GM15510 (cell line): ENCODE results near the gene CNTNAP2.

Experiments used
- POLR2A ChIP-seq: IDR thresholded peaks from 3 replicates; pipeline ENCODE4 v1.6.1; 2011; ENCODE audit warnings: borderline replicate concordance; ENCODE audit not compliant: insufficient read length; ENCODE audit errors: extremely low read depth

The CNTNAP2 gene

GRCh38 chr7:147857152-147858140 lies 1740.8 kb downstream of the CNTNAP2 start:
- no peak for TF ChIP-seq POLR2A

- TF ChIP-seq POLR2A, result no peak
These were observed 1741.8 kb downstream of the CNTNAP2 start for GRCh38 chr7:147858421-147858820.

GRCh38 chr7:147859033-147859432 lies 1742.4 kb downstream of the CNTNAP2 start:
- TF ChIP-seq POLR2A, result no peak

GRCh38 chr7:147859486-147859885 lies 1742.9 kb downstream of the CNTNAP2 start:
- no peak for TF ChIP-seq POLR2A

- TF ChIP-seq POLR2A, result no peak
These were observed 1744.6 kb downstream of the CNTNAP2 start for GRCh38 chr7:147861058-147861716.

GRCh38 chr7:147861945-147862344 lies 1745.3 kb downstream of the CNTNAP2 start:
- TF ChIP-seq POLR2A, result no peak

GRCh38 chr7:147869456-147869855 lies 1752.9 kb downstream of the CNTNAP2 start:
- no peak for TF ChIP-seq POLR2A

GRCh38 chr7:147878912-147879661 lies 1762.5 kb downstream of the CNTNAP2 start:
- TF ChIP-seq POLR2A, result no peak

GRCh38 chr7:147885869-147886268 lies 1769.3 kb downstream of the CNTNAP2 start:
- no peak for TF ChIP-seq POLR2A

GRCh38 chr7:147894271-147894670 lies 1777.7 kb downstream of the CNTNAP2 start:
- TF ChIP-seq POLR2A, result no peak

GRCh38 chr7:147896121-147896520 lies 1779.5 kb downstream of the CNTNAP2 start:
- no peak for TF ChIP-seq POLR2A

- TF ChIP-seq POLR2A, result no peak
These were observed 1787.1 kb downstream of the CNTNAP2 start for GRCh38 chr7:147903536-147904218.

GRCh38 chr7:147904219-147904576 lies 1787.6 kb downstream of the CNTNAP2 start:
- TF ChIP-seq POLR2A, result no peak

GRCh38 chr7:147909431-147910148 lies 1793.0 kb downstream of the CNTNAP2 start:
- TF ChIP-seq POLR2A, result no peak

- TF ChIP-seq POLR2A, result no peak
These were observed 1794.6 kb downstream of the CNTNAP2 start for GRCh38 chr7:147911201-147911601.

GRCh38 chr7:147912291-147912690 lies 1795.7 kb downstream of the CNTNAP2 start:
- no peak for TF ChIP-seq POLR2A
